H9 (cell line): Measurements from ENCODE around the gene OR4K13. TPM values are rescaled to one million over a fixed set of nuclear protein-coding genes. Genes with fewer than 3 reads are reported as not detected.

Source experiments
- DNase-seq: peaks from one replicate; pipeline ENCODE4 v3.0.0-alpha.2; 2017
- H2AFZ ChIP-seq: one replicate; pipeline ENCODE4 v1.6.1; 2013; ENCODE audit warnings: mild to moderate bottlenecking, low read length, control low read depth, moderate library complexity
- H2AK5ac ChIP-seq: 2 replicates; pipeline ENCODE4 v1.6.1; 2013; ENCODE audit warnings: low read length, control low read depth, mixed read lengths; ENCODE audit not compliant: insufficient read length
- H2BK120ac ChIP-seq: one replicate; pipeline ENCODE4 v1.6.1; 2013; ENCODE audit warnings: low read depth, mild to moderate bottlenecking, low read length, control low read depth, inconsistent platforms; ENCODE audit not compliant: poor library complexity, severe bottlenecking
- H2BK12ac ChIP-seq: 2 replicates; pipeline ENCODE4 v1.6.1; 2013; ENCODE audit warnings: low read length, control low read depth, mixed read lengths, low read depth; ENCODE audit not compliant: insufficient read length
- H2BK15ac ChIP-seq: 2 replicates; pipeline ENCODE4 v1.6.1; 2013; ENCODE audit warnings: low read depth, low read length, control low read depth
- H2BK20ac ChIP-seq: one replicate; pipeline ENCODE4 v1.6.1; 2013; ENCODE audit warnings: low read depth, mild to moderate bottlenecking, low read length, control low read depth, inconsistent platforms; ENCODE audit not compliant: poor library complexity, severe bottlenecking
- H2BK5ac ChIP-seq: 2 replicates; pipeline ENCODE4 v1.6.1; 2013; ENCODE audit warnings: low read length, control low read depth, mixed read lengths; ENCODE audit not compliant: insufficient read length
- H3K14ac ChIP-seq: 2 replicates; pipeline ENCODE4 v1.6.1; 2013; ENCODE audit warnings: low read length, control low read depth; ENCODE audit not compliant: insufficient read depth
- H3K18ac ChIP-seq: 2 replicates; pipeline ENCODE4 v1.6.1; 2013; ENCODE audit warnings: low read depth, mild to moderate bottlenecking, mixed read lengths, low read length, control low read depth; ENCODE audit not compliant: insufficient read length
- H3K23ac ChIP-seq: 2 replicates; pipeline ENCODE4 v1.6.1; 2013; ENCODE audit warnings: low read length, control low read depth, mixed read lengths, low read depth; ENCODE audit not compliant: insufficient read length
- H3K23me2 ChIP-seq: 2 replicates; pipeline ENCODE4 v1.6.1; 2013; ENCODE audit warnings: low read depth, mild to moderate bottlenecking, mixed read lengths, low read length, control low read depth; ENCODE audit not compliant: insufficient read length, poor library complexity, severe bottlenecking
- H3K27ac ChIP-seq: 2 replicates; pipeline ENCODE4 v1.5.1; 2013; ENCODE audit warnings: low read length, control low read depth, mixed read lengths, low read depth; ENCODE audit not compliant: insufficient read length
- H3K27me3 ChIP-seq: 2 replicates; pipeline ENCODE4 v1.6.1; 2013; ENCODE audit warnings: low read length, control low read depth, inconsistent platforms; ENCODE audit not compliant: insufficient read depth
- H3K4ac ChIP-seq: 2 replicates; pipeline ENCODE4 v1.6.1; 2013; ENCODE audit warnings: low read depth, mild to moderate bottlenecking, control low read depth, inconsistent platforms, low read length, moderate library complexity
- H3K4me1 ChIP-seq: 2 replicates; pipeline ENCODE4 v1.6.1; 2013; ENCODE audit warnings: low read length, control low read depth, inconsistent platforms; ENCODE audit not compliant: insufficient read depth
- H3K4me2 ChIP-seq: 2 replicates; pipeline ENCODE4 v1.6.1; 2013; ENCODE audit warnings: low read length, control low read depth, mixed read lengths; ENCODE audit not compliant: insufficient read length, insufficient read depth
- H3K56ac ChIP-seq: 2 replicates; pipeline ENCODE4 v1.6.1; 2013; ENCODE audit warnings: low read depth, mild to moderate bottlenecking, mixed read lengths, low read length, control low read depth; ENCODE audit not compliant: insufficient read length
- H3K79me1 ChIP-seq: 2 replicates; pipeline ENCODE4 v1.6.1; 2013; ENCODE audit warnings: low read depth, mild to moderate bottlenecking, moderate library complexity, low read length, control low read depth, inconsistent platforms; ENCODE audit not compliant: insufficient read depth, poor library complexity, severe bottlenecking
- H3K79me2 ChIP-seq: 2 replicates; pipeline ENCODE4 v1.6.1; 2013; ENCODE audit warnings: low read length, control low read depth, inconsistent platforms; ENCODE audit not compliant: insufficient read depth
- H3K9ac ChIP-seq: 2 replicates; pipeline ENCODE4 v1.6.1; 2013; ENCODE audit warnings: low read length, control low read depth, mixed read lengths; ENCODE audit not compliant: insufficient read length; ENCODE audit errors: extremely low read depth
- H3K9me3 ChIP-seq: one replicate; pipeline ENCODE4 v1.6.1; 2013; ENCODE audit warnings: low read depth, low read length, inconsistent platforms; ENCODE audit not compliant: control insufficient read depth
- H3T11ph ChIP-seq: one replicate; pipeline ENCODE4 v1.6.1; 2013; ENCODE audit warnings: mild to moderate bottlenecking, low read length, control low read depth, inconsistent platforms
- H4K20me1 ChIP-seq: one replicate; pipeline ENCODE4 v1.6.1; 2013; ENCODE audit not compliant: control insufficient read depth, insufficient read length, insufficient read depth
- H4K5ac ChIP-seq: 2 replicates; pipeline ENCODE4 v1.6.1; 2013; ENCODE audit warnings: low read depth, mild to moderate bottlenecking, mixed read lengths, low read length, control low read depth; ENCODE audit not compliant: insufficient read length
- H4K8ac ChIP-seq: replicated peaks from 2 replicates; pipeline ENCODE4 v1.6.1; 2013; ENCODE audit warnings: low read length, control low read depth, mixed read lengths, low read depth; ENCODE audit not compliant: insufficient read length
- H4K91ac ChIP-seq: 2 replicates; pipeline ENCODE4 v1.6.1; 2013; ENCODE audit warnings: low read depth, mild to moderate bottlenecking, moderate library complexity, mixed read lengths, low read length, control low read depth; ENCODE audit not compliant: insufficient read length
- H3K27ac Mint-ChIP-seq, 3 experiments: 2 replicates in 2 of 3; 3 replicates in 1 of 3; pipeline ENCODE4 v1.8.0; 2020 to 2021; ENCODE audit warnings: mixed read lengths in 3 of 3, mild to moderate bottlenecking in 1 of 3, moderate library complexity in 1 of 3
- H3K27me3 Mint-ChIP-seq: 2 replicates; pipeline ENCODE4 v1.8.0; 2021; ENCODE audit warnings: low read depth, mild to moderate bottlenecking, moderate library complexity, mixed read lengths
- H3K36me3 Mint-ChIP-seq, 3 experiments: 2 replicates in 2 of 3; 3 replicates in 1 of 3; pipeline ENCODE4 v1.8.0; 2020 to 2021; ENCODE audit warnings: low read depth in 3 of 3, mixed read lengths in 3 of 3; ENCODE audit not compliant: insufficient read depth in 1 of 3
- H3K4me1 Mint-ChIP-seq, 2 experiments: 2 replicates each; pipeline ENCODE4 v1.8.0; 2020; ENCODE audit warnings: mixed read lengths in 2 of 2
- H3K4me3 Mint-ChIP-seq, 2 experiments: 2 replicates in 1 of 2; 3 replicates in 1 of 2; pipeline ENCODE4 v1.8.0; 2020 to 2021; ENCODE audit warnings: mild to moderate bottlenecking in 2 of 2, mixed read lengths in 2 of 2, moderate library complexity in 1 of 2
- H3K9me3 Mint-ChIP-seq, 2 experiments: 2 replicates in 1 of 2; 3 replicates in 1 of 2; pipeline ENCODE4 v1.8.0; 2020; ENCODE audit warnings: mild to moderate bottlenecking in 2 of 2, mixed read lengths in 2 of 2, moderate library complexity in 1 of 2
- CTCF ChIP-seq: fragments of 200-600 bp; sonication (generic); conservative IDR thresholded peaks from 3 replicates; pipeline ENCODE4 v1.8.0; 2021; ENCODE audit warnings: antibody characterized with exemption, mild to moderate bottlenecking
- whole genome bisulfite sequencing: extraction: QIAGEN DNeasy Blood & Tissue Kit; methylation state at CpG from one replicate; pipeline ENCODE4 v1.1.7; 2013; ENCODE audit warnings: missing lambda C conversion rate, low lambda C conversion rate, mixed read lengths; ENCODE audit not compliant: insufficient read length; ENCODE audit errors: extremely low coverage; 5-methylcytosine and 5-hydroxymethylcytosine counted together
- total RNA-seq: library from RNA; stranded (reverse); gene quantifications from 2 replicates; pipeline ENCODE4 v1.2.1, GENCODE V29; 2021

Gene OR4K13
- total RNA-seq, 1 experiment from 2014 or later: not detected

- H3K9me3 ChIP-seq: peaks cover 45% of the 10 kb centered on the region
- no peak overlapping the region for H2BK20ac ChIP-seq
- H4K20me1 ChIP-seq: no peaks in the 10 kb centered on the region
- H2BK12ac ChIP-seq: no peak overlapping the region
- H3K27me3 ChIP-seq: no peaks in the 10 kb centered on the region
- no peak overlapping the region for H4K91ac ChIP-seq
- no peak overlapping the region for H3K4ac ChIP-seq
- no peaks in the 10 kb centered on the region for H3K27me3 Mint-ChIP-seq
- H3K9ac ChIP-seq: no peak overlapping the region
- no peak for DNase-seq
- no peak overlapping the region for H2AFZ ChIP-seq
- no peak for TF ChIP-seq CTCF
- H2BK5ac ChIP-seq: no peak overlapping the region
- no peak overlapping the region for H3K18ac ChIP-seq
- no peak overlapping the region for H3T11ph ChIP-seq
- H3K14ac ChIP-seq: no peak overlapping the region
- no peak overlapping the region for H4K5ac ChIP-seq
- no peaks in the 10 kb centered on the region for H3K23me2 ChIP-seq
- H2AK5ac ChIP-seq: no peak overlapping the region
- WGBS: no CpG with 5 or more reads among the region's 3 CpGs
- no peak overlapping the region for H3K27ac ChIP-seq
- H4K8ac ChIP-seq: no peak overlapping the region
- no peaks in the 10 kb centered on the region for H3K4me1 Mint-ChIP-seq
- H3K36me3 Mint-ChIP-seq: peaks cover 2 to 14% (median 3%) of the 10 kb centered on the region in 3 experiments; a peak in 5 of 7 replicates
- H2BK120ac ChIP-seq: no peak overlapping the region
- peaks cover 69 to 73% of the 10 kb centered on the region in 2 experiments for H3K9me3 Mint-ChIP-seq
- H3K79me2 ChIP-seq: no peaks in the 10 kb centered on the region
- H3K4me3 Mint-ChIP-seq: no peak overlapping the region
- H3K4me2 ChIP-seq: no peak overlapping the region
- no peak overlapping the region for H2BK15ac ChIP-seq
- H3K4me1 ChIP-seq: no peaks in the 10 kb centered on the region
- H3K56ac ChIP-seq: no peak overlapping the region
- no peak overlapping the region for H3K27ac Mint-ChIP-seq
- H3K79me1 ChIP-seq: no peaks in the 10 kb centered on the region
- H3K23ac ChIP-seq: no peak overlapping the region
These were observed 389 bp downstream of the OR4K13 start for GRCh38 chr14:20035449-20035848.
